ENCODE measurements around the gene ZW10. TPM values are rescaled to one million over a fixed set of nuclear protein-coding genes. Genes with fewer than 3 reads are reported as not detected.

ZW10 gene
- total RNA-seq, 2 experiments from 2014 or later = 2.0 to 2.2 TPM

GRCh38 chr11:113693030-113693429 lies 80.5 kb downstream of the ZW10 start:
- ATAC-seq (ENCODE audit: poor library complexity) = no peak
- H3K4me1 ChIP-seq (ENCODE audit: insufficient read depth, low read length) = no peaks in the 10 kb centered on the region
- H3K27ac ChIP-seq (ENCODE audit: low read depth in 1 of 2, low read length in 2 of 2) = no peak overlapping the region
- H3K27ac Mint-ChIP-seq = no peak overlapping the region
- H3K9me3 Mint-ChIP-seq = no peaks in the 10 kb centered on the region
- intact Hi-C loops (cut with DNase I, micrococcal nuclease) = no loop called here
- H3K4me3 ChIP-seq (ENCODE audit: low read length) = no peak overlapping the region
- H3K36me3 Mint-ChIP-seq (ENCODE audit: low read depth) = no peaks in the 10 kb centered on the region
- peaks cover 0 to 3% of the 10 kb centered on the region in 2 experiments for H3K9me3 ChIP-seq (ENCODE audit: control insufficient read depth in 1 of 2, insufficient read depth in 1 of 2, low read length in 2 of 2)
- H3K36me3 ChIP-seq (ENCODE audit: insufficient read depth, low read length) = no peaks in the 10 kb centered on the region
- DNase-seq = no peak
- H3K4me3 Mint-ChIP-seq = no peak overlapping the region
- H3K4me1 Mint-ChIP-seq (ENCODE audit: low read depth) = no peaks in the 10 kb centered on the region
- no peaks in the 10 kb centered on the region for H3K27me3 Mint-ChIP-seq
- CTCF ChIA-PET = no interaction called here
- no peak for TF ChIP-seq CTCF (IDR thresholded peaks at IDR 0.05)
- H3K27me3 ChIP-seq (ENCODE audit: control insufficient read depth in 1 of 2, insufficient read depth in 2 of 2, low read length in 2 of 2) = no peaks in the 10 kb centered on the region
- POLR2A ChIA-PET = no interaction called here

- CTCF ChIA-PET = no interaction called here
- no peak overlapping the region for H3K27ac Mint-ChIP-seq
- H3K9me3 Mint-ChIP-seq = no peaks in the 10 kb centered on the region
These were observed 82.6 kb downstream of the ZW10 start for GRCh38 chr11:113690619-113691569.

More at GRCh38 chr11:113690619-113691569, 82.6 kb downstream of the ZW10 start:
- Histone ChIP-seq H3K9me3 (ENCODE audit: control insufficient read depth in 1 of 2, insufficient read depth in 1 of 2, low read length in 2 of 2) (peaks cover 0 to 3% of the 10 kb centered on the region in 2 experiments), H3K27ac (ENCODE audit: low read depth in 1 of 2, low read length in 2 of 2) (no peak overlapping the region), H3K36me3 (ENCODE audit: insufficient read depth, low read length) (no peaks in the 10 kb centered on the region), H3K4me3 (ENCODE audit: low read length) (no peak overlapping the region), H3K27me3 (ENCODE audit: control insufficient read depth in 1 of 2, insufficient read depth in 2 of 2, low read length in 2 of 2) (no peaks in the 10 kb centered on the region), H3K4me1 (ENCODE audit: insufficient read depth, low read length) (no peaks in the 10 kb centered on the region)
- DNase-seq (peak in 3 of 14 experiments; percentile 2 to 21 (median 8)), ATAC-seq (ENCODE audit: poor library complexity) (no peak)
- POLR2A ChIA-PET = no interaction called here
- Mint-ChIP-seq H3K4me3 (no peak overlapping the region), H3K36me3 (ENCODE audit: low read depth) (no peaks in the 10 kb centered on the region), H3K27me3 (no peaks in the 10 kb centered on the region), H3K4me1 (ENCODE audit: low read depth) (no peaks in the 10 kb centered on the region)
- intact Hi-C loops (cut with DNase I, micrococcal nuclease) = no loop called here
- no peak for TF ChIP-seq CTCF (IDR thresholded peaks at IDR 0.05)

All from CD4-positive, alpha-beta T cell (primary cell).